Activated naive CD4-positive, alpha-beta T cell treated with anti-CD3 and anti-CD28 coated beads, Interleukin-2, amount 10 ng/mL, durations not matched to agents 7 days and 5 days (primary cell): ENCODE results near the gene PJA1.

Experiments
- CTCF ChIA-PET: fragments of 350-600 bp; sonication (Branson Sonifier 250); formaldehyde crosslinking; loops from one replicate; lab custom pipeline; 2021; ENCODE audit warnings: antibody characterized with exemption; lab: Charles Lee
- DNase-seq: peaks from one replicate; pipeline ENCODE4 v3.0.0-alpha.2; 2020
- H3K27ac Mint-ChIP-seq: one replicate; pipeline ENCODE4 v1.8.0; 2021; ENCODE audit warnings: mild to moderate bottlenecking, moderate library complexity, mixed read lengths
- H3K27me3 Mint-ChIP-seq: one replicate; pipeline ENCODE4 v1.8.0; 2021; ENCODE audit warnings: mild to moderate bottlenecking, mixed read lengths
- H3K36me3 Mint-ChIP-seq: one replicate; pipeline ENCODE4 v1.8.0; 2021; ENCODE audit warnings: mixed read lengths
- H3K4me1 Mint-ChIP-seq: one replicate; pipeline ENCODE4 v1.8.0; 2021; ENCODE audit warnings: mixed read lengths
- H3K4me3 Mint-ChIP-seq: one replicate; pipeline ENCODE4 v1.8.0; 2021; ENCODE audit warnings: mild to moderate bottlenecking, moderate library complexity, mixed read lengths
- H3K9me3 Mint-ChIP-seq: one replicate; pipeline ENCODE4 v1.8.0; 2021; ENCODE audit warnings: mixed read lengths

PJA1 gene

DNA sequence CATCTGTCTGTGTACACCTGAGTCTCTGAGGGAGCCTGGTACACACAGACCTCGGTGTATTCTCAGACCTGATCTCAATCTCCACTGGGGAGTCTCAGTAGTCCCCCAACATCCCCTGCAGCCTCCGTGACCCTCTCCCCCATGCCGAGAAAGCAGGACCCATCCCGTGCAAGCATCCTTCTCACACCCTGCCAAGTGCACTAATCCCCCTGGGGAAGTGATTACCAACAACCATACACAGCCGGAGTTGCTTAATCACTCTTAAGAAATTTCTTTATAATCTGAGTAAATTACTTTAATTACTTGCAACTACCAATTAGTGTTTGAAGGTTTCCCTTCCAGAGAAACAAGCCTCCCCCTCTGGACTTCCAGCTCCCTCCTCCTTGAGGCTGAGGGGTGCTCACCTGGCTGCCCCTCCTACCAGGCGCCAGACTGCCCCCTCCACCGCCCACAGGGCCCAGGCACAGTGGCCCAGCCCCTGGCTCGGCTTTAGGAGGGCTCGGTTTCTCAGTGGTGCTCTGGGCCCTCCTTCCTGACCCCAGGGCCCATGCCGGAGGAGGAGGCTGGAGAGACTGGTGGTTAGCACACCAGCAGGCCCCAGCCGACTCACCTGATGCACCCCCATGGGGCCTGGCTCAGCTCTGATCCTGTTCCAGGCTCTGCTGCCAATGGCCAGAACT is 43.8 kb downstream of the PJA1 start:
- no peak for DNase-seq
- Mint-ChIP-seq H3K4me1 (no peaks in the 10 kb centered on the region), H3K27ac (no peak overlapping the region), H3K4me3 (no peak overlapping the region), H3K36me3 (no peaks in the 10 kb centered on the region), H3K27me3 (peaks cover 2% of the 10 kb centered on the region), H3K9me3 (no peaks in the 10 kb centered on the region)
- CTCF ChIA-PET = no interaction called here

DNA sequence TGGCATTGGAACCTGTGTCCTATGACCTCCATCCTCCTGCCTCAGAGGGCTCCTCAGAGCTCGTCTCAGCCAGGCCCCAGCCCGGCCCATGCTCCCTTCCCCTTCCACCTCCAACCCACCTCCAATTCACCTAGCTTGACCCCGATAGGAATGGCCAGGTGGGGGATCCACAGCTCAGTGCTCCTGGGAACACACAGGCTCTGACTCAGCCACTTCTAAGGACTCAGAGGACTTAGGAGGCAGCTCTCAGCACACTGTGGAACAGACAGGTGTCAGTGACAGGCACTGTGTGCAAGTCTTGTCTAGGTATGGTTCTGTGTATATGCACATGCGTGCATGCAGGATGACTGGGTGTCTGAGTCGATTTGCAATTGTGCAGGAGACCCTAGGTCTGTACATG is 44.8 kb downstream of the PJA1 start:
- H3K36me3 Mint-ChIP-seq = no peaks in the 10 kb centered on the region
- H3K4me1 Mint-ChIP-seq = no peaks in the 10 kb centered on the region
- H3K27me3 Mint-ChIP-seq = no peaks in the 10 kb centered on the region
- no peak overlapping the region for H3K27ac Mint-ChIP-seq
- no peaks in the 10 kb centered on the region for H3K9me3 Mint-ChIP-seq
- no peak overlapping the region for H3K4me3 Mint-ChIP-seq
- CTCF ChIA-PET = no interaction called here
- no peak for DNase-seq

DNA sequence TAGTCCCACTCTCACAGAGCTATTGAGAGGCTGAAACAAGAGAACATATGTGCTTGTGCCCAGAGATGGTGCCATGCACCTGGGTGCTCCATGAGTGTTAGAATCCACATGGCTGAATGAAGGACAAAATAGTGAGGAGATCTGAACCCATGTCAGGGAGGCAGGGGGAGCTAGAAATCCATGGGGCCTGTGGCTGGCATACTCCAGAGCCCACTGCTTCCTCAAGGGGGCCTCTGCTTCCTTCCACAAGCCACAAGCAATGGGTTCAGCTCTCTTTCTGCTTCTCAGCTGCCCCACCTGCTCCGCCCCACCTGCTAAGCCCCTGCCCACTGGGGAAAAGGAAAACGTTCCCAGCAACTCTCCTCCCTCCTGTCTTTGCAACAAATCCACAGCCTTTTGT is 46.1 kb downstream of the PJA1 start:
- Mint-ChIP-seq H3K4me3 (no peak overlapping the region), H3K27me3 (no peaks in the 10 kb centered on the region), H3K27ac (no peak overlapping the region), H3K36me3 (no peaks in the 10 kb centered on the region), H3K9me3 (no peaks in the 10 kb centered on the region), H3K4me1 (no peaks in the 10 kb centered on the region)
- CTCF ChIA-PET = no interaction called here
- DNase-seq = no peak

DNA sequence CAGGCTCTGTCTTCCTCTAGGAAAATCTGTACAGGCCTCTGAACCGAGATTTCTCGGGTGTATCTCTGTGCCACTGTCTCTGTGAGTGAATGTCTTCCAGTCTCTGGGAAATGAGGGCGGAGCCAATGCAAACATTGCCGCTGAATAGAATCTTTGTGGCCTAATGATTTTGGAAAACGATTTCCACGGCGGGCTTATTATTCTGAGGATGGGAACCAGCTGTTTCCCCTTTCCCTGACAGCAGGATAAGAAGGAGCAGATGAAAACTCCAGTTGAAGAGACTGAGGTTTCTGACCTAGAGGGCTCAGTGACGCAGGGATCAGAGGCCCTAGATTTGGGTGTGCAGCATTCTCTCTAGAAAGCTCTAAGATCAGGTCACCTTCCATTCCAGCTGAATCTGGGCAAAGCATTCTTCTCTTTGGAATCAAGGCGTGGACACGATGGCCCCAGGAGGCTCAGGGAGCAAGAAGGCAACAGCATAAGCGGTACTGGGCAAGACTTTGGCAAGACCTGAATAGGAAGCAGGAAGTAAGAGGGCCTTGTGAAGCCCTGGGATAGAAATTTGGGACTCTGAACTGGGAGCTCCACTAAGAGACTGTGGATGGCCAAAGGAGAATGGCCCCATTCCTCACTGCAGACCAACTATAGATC is 47.3 kb downstream of the PJA1 start:
- H3K27ac Mint-ChIP-seq = no peak overlapping the region

DNA sequence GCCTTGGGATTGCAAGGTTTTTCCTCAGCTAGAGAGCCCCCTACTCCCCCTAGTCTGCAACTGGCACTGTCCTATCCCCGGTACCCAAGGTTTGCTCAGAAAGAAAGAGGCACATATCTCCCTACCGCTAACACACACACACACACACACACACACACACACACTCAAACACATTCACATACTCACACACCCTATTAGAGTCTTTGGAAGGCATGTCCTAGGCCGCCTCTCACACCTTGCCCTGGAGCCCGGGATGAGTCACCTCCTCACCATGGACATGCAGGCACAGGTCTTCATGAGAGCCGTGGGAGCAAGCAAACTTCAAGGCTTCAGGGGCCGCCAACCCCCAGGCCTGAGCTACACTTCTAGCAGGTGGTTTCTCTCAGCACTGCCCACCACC is 49.2 kb downstream of the PJA1 start:
- Mint-ChIP-seq H3K4me1 (no peaks in the 10 kb centered on the region), H3K36me3 (no peaks in the 10 kb centered on the region), H3K27ac (no peak overlapping the region), H3K9me3 (no peaks in the 10 kb centered on the region), H3K27me3 (peaks cover 7% of the 10 kb centered on the region), H3K4me3 (no peak overlapping the region)
- no peak for DNase-seq
- CTCF ChIA-PET = no interaction called here

More for the DNA sequence above, 47.3 kb downstream of the PJA1 start:
- no peaks in the 10 kb centered on the region for H3K36me3 Mint-ChIP-seq
- H3K9me3 Mint-ChIP-seq = no peaks in the 10 kb centered on the region
- H3K4me3 Mint-ChIP-seq = no peak overlapping the region
- H3K27me3 Mint-ChIP-seq = no peaks in the 10 kb centered on the region
- DNase-seq = no peak
- H3K4me1 Mint-ChIP-seq = no peaks in the 10 kb centered on the region
- CTCF ChIA-PET = no interaction called here

DNA sequence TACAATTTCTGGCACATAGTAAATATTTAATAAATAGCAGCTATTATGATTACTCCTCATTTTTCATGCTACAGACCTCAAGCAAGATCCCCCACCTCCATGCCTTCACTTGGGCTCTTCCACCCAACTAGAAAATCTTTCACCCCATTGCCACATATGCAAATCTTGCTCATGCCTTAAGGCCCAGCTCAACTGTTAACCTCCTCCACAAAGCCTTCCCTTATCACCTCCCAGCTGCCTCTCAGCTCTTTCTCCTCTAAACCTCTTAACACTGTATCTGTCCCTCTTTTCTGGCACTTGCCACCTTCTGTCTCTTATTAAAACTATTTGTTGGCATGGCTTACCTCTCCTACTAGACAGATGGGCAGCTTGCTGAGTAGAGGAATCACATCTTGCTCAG is 51.5 kb downstream of the PJA1 start:
- CTCF ChIA-PET = interaction anchor here (1.4 kb wide), 1 partner anchor 108 kb away, joined by 4 read pairs; no protein-coding TSS in a partner anchor
- no peak for DNase-seq
- no peaks in the 10 kb centered on the region for H3K4me1 Mint-ChIP-seq
- no peaks in the 10 kb centered on the region for H3K9me3 Mint-ChIP-seq
- H3K4me3 Mint-ChIP-seq = no peak overlapping the region
- H3K27ac Mint-ChIP-seq = no peak overlapping the region
- peaks cover 7% of the 10 kb centered on the region for H3K27me3 Mint-ChIP-seq
- H3K36me3 Mint-ChIP-seq = no peaks in the 10 kb centered on the region
